ENCODE data around the gene CCDC158.
"Not testable (repeated sequence)": the region's sequence is repeated elsewhere in the genome, so short reads cannot be mapped to it uniquely, and the experiment has no call there.

CCDC158 gene

DNA sequence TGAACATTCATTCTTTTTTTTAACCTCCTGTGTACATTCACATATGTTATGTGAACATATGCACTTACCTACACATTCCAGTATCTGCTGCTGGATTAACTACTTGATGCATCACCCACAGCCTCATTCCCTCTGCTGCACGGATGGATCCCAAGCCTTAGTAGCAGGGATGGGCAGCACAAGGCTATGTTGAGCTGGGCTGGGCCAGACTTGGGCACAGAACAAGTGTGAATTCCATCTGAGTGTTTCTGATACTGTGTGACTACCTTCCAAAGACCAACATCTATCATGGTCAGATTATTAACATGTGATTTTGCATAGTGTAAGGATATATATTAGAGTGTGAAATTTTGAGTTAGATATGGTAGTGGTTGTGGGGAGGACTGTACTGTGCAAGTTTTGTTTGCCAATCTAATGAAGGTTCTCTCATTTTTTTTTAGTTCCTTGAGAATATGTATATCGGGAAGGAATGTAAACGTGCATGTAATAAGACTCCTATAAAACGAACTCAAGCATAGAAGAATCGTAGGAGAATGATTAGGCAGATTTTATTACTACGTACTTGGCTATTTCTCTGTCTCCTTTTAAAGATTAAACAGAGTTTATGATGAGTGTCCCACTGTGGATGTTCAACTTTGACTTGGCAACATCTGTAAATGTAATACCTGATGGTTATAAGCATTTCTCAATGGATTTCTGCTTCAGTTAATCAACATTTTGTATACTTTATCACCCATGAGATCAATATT lies 137.8 kb downstream of the CCDC158 start:
- no peak for TF ChIP-seq EZH2 (IDR thresholded peaks at IDR 0.05; ENCODE audit: borderline replicate concordance, low read length)
- TF ChIP-seq, protein P1, sequence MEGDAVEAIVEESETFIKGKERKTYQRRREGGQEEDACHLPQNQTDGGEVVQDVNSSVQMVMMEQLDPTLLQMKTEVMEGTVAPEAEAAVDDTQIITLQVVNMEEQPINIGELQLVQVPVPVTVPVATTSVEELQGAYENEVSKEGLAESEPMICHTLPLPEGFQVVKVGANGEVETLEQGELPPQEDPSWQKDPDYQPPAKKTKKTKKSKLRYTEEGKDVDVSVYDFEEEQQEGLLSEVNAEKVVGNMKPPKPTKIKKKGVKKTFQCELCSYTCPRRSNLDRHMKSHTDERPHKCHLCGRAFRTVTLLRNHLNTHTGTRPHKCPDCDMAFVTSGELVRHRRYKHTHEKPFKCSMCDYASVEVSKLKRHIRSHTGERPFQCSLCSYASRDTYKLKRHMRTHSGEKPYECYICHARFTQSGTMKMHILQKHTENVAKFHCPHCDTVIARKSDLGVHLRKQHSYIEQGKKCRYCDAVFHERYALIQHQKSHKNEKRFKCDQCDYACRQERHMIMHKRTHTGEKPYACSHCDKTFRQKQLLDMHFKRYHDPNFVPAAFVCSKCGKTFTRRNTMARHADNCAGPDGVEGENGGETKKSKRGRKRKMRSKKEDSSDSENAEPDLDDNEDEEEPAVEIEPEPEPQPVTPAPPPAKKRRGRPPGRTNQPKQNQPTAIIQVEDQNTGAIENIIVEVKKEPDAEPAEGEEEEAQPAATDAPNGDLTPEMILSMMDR (IDR thresholded peaks at IDR 0.05; ENCODE audit: low read length), result no peak

DNA sequence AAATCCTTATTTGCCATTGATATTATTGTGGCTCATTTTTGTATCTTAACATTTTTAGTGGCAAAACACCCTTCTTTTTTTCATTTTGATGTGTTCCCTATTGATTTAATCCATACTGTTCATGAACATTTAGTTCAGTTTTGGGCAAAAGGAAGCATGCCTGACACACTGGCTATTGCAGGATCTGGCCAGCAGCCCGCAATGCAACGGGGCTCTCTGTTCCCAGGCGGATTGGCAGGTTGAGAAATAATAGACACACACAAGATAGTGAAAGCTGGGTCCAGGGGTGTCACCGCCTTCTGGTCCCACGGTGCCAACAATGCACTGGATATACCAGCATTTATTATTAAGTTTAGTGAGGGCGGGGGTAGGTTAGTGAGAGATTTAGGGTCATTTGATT lies 139.3 kb downstream of the CCDC158 start:
- H2AFZ ChIP-seq (ENCODE audit: low read length); H4K20me1 ChIP-seq (ENCODE audit: insufficient read depth, low read length); H3K36me3 ChIP-seq (ENCODE audit: insufficient read depth, low read length); H3K27me3 ChIP-seq (ENCODE audit: insufficient read depth, low read length); H3F3A ChIP-seq (ENCODE audit: insufficient read depth, low read length); H3K4me2 ChIP-seq (ENCODE audit: low read length); H3K27ac ChIP-seq (ENCODE audit: low read depth, low read length, poor library complexity, severe bottlenecking); H3K9me2 ChIP-seq (ENCODE audit: low read depth, low read length); H3K79me2 ChIP-seq (ENCODE audit: insufficient read depth, low read length); H3K4me1 ChIP-seq (ENCODE audit: insufficient read depth, low read length, severe bottlenecking); H3K9me3 ChIP-seq (ENCODE audit: low read length); H3K9ac ChIP-seq (ENCODE audit: low read length); H3K4me3 ChIP-seq (ENCODE audit: low read depth, low read length, poor library complexity, severe bottlenecking): not testable (repeated sequence)

More for the DNA sequence above, 137.8 kb downstream of the CCDC158 start:
- Histone ChIP-seq H3K9ac (ENCODE audit: low read length) (no peak overlapping the region), H3K79me2 (ENCODE audit: insufficient read depth, low read length) (no peaks in the 10 kb centered on the region), H3K4me1 (ENCODE audit: insufficient read depth, low read length, severe bottlenecking) (no peaks in the 10 kb centered on the region), H2AFZ (ENCODE audit: low read length) (no peak overlapping the region), H3K9me2 (ENCODE audit: low read depth, low read length) (no peaks in the 10 kb centered on the region), H3K36me3 (ENCODE audit: insufficient read depth, low read length) (no peaks in the 10 kb centered on the region), H3K27ac (ENCODE audit: low read depth, low read length, poor library complexity, severe bottlenecking) (no peak overlapping the region), H3K4me2 (ENCODE audit: low read length) (no peak overlapping the region), H3F3A (ENCODE audit: insufficient read depth, low read length) (no peaks in the 10 kb centered on the region), H4K20me1 (ENCODE audit: insufficient read depth, low read length) (no peaks in the 10 kb centered on the region), H3K27me3 (ENCODE audit: insufficient read depth, low read length) (no peaks in the 10 kb centered on the region), H3K4me3 (ENCODE audit: low read depth, low read length, poor library complexity, severe bottlenecking) (no peak overlapping the region), H3K9me3 (ENCODE audit: low read length) (no peaks in the 10 kb centered on the region)

DNA sequence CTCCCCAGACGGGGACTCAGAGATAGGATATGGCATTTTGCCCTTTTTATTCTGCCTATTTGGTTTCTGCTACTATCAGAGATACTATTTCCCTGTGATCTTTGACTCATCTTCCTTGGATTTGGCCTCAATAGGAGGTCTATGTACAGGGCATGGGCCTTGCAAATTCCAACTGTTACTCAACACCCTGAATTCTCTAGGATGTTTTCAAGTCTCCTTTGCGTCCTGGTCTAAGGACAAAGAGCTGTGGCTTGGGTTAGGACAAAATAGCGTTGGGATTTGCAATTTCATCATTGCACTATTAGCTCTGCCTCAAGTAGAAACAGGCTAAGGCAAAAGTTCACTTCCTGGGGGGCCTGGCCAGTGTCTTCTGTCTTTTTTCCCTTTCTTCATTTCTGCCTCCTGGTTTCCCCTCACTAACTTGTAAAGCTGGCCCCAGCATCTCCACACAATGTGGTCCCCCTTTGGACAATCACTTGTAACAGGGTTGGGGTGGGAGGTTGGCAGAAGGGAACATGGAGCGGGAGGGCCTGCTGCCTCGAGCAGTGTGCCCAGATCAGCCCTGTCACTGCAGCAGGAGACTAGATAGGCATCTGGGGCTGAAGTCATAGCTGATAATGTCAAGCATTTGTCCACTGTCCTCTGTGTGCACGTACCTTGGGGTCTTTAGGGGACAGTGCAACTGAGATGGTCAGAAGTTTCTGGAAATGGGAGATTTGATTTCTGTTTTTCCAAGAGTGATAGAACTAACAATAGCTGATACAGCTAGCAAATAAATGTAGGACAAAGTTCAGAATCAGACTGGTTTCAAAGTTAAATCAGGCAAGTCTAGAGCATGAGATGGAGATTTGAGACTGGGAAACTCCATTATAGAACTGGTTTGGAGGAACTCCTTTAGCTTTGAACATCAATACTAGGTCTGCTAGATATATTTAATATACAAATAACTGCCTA lies 140.2 kb downstream of the CCDC158 start:
- Histone ChIP-seq H3K4me3 (ENCODE audit: low read depth, low read length, poor library complexity, severe bottlenecking) (no peak overlapping the region), H3K4me2 (ENCODE audit: low read length) (no peak overlapping the region), H3F3A (ENCODE audit: insufficient read depth, low read length) (no peaks in the 10 kb centered on the region), H3K9ac (ENCODE audit: low read length) (no peak overlapping the region), H3K36me3 (ENCODE audit: insufficient read depth, low read length) (no peaks in the 10 kb centered on the region), H3K27ac (ENCODE audit: low read depth, low read length, poor library complexity, severe bottlenecking) (no peak overlapping the region), H3K9me3 (ENCODE audit: low read length) (no peaks in the 10 kb centered on the region), H3K4me1 (ENCODE audit: insufficient read depth, low read length, severe bottlenecking) (no peaks in the 10 kb centered on the region), H2AFZ (ENCODE audit: low read length) (no peak overlapping the region), H3K27me3 (ENCODE audit: insufficient read depth, low read length) (no peaks in the 10 kb centered on the region), H3K9me2 (ENCODE audit: low read depth, low read length) (no peaks in the 10 kb centered on the region), H4K20me1 (ENCODE audit: insufficient read depth, low read length) (no peaks in the 10 kb centered on the region), H3K79me2 (ENCODE audit: insufficient read depth, low read length) (no peaks in the 10 kb centered on the region)
- TF ChIP-seq, protein P1 (IDR thresholded peaks at IDR 0.05; ENCODE audit: low read length), result no peak
- TF ChIP-seq EZH2 (IDR thresholded peaks at IDR 0.05; ENCODE audit: borderline replicate concordance, low read length), result no peak
